DOHH2 (cell line): ENCODE data around the gene TBPL1.

Source experiments
- H3F3A ChIP-seq: fragments of 200-600 bp; sonication (generic), shearing (Covaris generic); 2 replicates; pipeline ENCODE4 v1.6.0; 2016; ENCODE audit warnings: antibody characterized with exemption, mild to moderate bottlenecking; ENCODE audit not compliant: control insufficient read depth, insufficient read depth
- H3K27ac ChIP-seq: fragments of 200-600 bp; sonication (generic); 2 replicates; pipeline ENCODE4 v1.5.1; 2014; ENCODE audit warnings: low read depth, mild to moderate bottlenecking, low read length, moderate library complexity
- H3K27me3 ChIP-seq: fragments of 200-600 bp; sonication (generic); 2 replicates; pipeline ENCODE4 v1.6.1; 2014; ENCODE audit warnings: mild to moderate bottlenecking, low read length, mixed read lengths; ENCODE audit not compliant: control insufficient read depth
- H3K36me3 ChIP-seq: fragments of 200-600 bp; sonication (generic); 2 replicates; pipeline ENCODE4 v1.6.1; 2014; ENCODE audit warnings: mild to moderate bottlenecking, low read length, moderate library complexity, mixed read lengths; ENCODE audit not compliant: control insufficient read depth
- H3K4me1 ChIP-seq: fragments of 200-600 bp; sonication (generic); 2 replicates; pipeline ENCODE4 v1.6.1; 2014; ENCODE audit warnings: mild to moderate bottlenecking, low read length, mixed read lengths; ENCODE audit not compliant: control insufficient read depth
- H3K4me2 ChIP-seq: fragments of 200-600 bp; sonication (generic); 2 replicates; pipeline ENCODE4 v1.6.0; 2014; ENCODE audit warnings: mild to moderate bottlenecking, low read length, moderate library complexity
- H3K4me3 ChIP-seq: fragments of 200-600 bp; sonication (generic); 2 replicates; pipeline ENCODE4 v1.5.1; 2014; ENCODE audit warnings: mild to moderate bottlenecking, low read length, mixed read lengths
- H3K79me2 ChIP-seq: fragments of 200-600 bp; sonication (generic); 2 replicates; pipeline ENCODE4 v1.6.1; 2014; ENCODE audit warnings: mild to moderate bottlenecking, low read length, mixed read lengths; ENCODE audit not compliant: control insufficient read depth
- H3K9me2 ChIP-seq: fragments of 200-600 bp; sonication (generic); replicated peaks from 2 replicates; pipeline ENCODE4 v1.6.1; 2014; ENCODE audit warnings: mild to moderate bottlenecking, low read length, mixed read lengths; ENCODE audit not compliant: control insufficient read depth
- H3K9me3 ChIP-seq: fragments of 200-600 bp; sonication (generic); 2 replicates; pipeline ENCODE4 v1.6.1; 2014; ENCODE audit warnings: antibody characterized with exemption, low read length, mixed read lengths; ENCODE audit not compliant: control insufficient read depth, insufficient read depth
- H4K20me1 ChIP-seq: fragments of 200-600 bp; sonication (generic); 2 replicates; pipeline ENCODE4 v1.6.0; 2014; ENCODE audit warnings: low read depth, mild to moderate bottlenecking, antibody characterized with exemption, low read length, moderate library complexity; ENCODE audit not compliant: control insufficient read depth, insufficient read depth
- CTCF ChIP-seq: fragments of 200-600 bp; sonication (generic); IDR thresholded peaks from one replicate; pipeline ENCODE4 v1.5.1; 2014; ENCODE audit warnings: antibody characterized with exemption, mild to moderate bottlenecking, low read depth, low read length; ENCODE audit not compliant: poor library complexity, severe bottlenecking
- EZH2phosphoT487 ChIP-seq: fragments of 200-600 bp; sonication (generic); IDR thresholded peaks from 2 replicates; pipeline ENCODE4 v1.6.1; 2017; ENCODE audit warnings: borderline replicate concordance, mild to moderate bottlenecking, antibody characterized with exemption, low read length, moderate library complexity, mixed read lengths

Gene TBPL1

DNA sequence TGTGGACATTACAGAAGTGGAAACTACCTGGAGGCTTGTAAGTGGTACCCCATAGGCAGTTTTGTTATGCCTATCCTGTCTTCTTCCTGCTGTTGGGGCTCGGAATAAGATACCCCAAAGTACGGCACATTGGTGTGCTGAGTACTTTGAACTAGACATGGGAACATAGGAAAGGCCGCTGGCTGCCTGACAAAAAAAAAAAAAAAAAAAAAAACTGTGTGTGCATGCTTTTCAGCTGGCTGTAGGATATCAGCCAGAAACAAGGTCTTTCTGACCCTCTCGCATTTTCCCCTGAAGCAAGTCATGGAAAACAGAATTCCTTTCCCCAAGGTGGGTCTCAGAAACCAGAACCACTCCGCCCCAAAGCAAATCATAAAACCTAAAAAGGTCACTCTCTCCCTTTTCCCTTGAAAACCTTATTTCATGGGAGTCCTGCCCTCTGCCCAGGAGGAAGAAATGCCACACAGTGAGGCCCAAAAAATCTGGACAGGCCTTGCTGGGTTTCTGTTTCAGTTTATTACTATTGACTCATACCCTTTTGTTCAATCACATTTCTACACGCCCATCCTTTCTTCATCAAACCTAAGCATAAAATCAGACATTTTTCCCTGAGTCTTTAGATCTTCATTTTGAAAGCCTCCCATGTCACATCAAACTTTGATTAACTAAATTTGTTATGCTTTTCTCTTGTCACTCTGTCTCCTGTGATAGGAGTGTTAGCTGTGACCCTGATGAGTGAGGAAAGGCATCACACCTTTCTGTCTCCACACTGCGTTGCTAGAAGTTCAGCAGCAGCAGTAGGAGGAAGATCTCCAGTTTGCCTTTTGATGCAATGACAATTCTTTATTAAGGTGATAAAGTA, 82.2 kb downstream of the TBPL1 start:
- Histone ChIP-seq H4K20me1 (no peaks in the 10 kb centered on the region), H3K27me3 (no peaks in the 10 kb centered on the region), H3K27ac (no peak overlapping the region), H3K9me2 (no peaks in the 10 kb centered on the region), H3K4me1 (peaks cover 13% of the 10 kb centered on the region), H3K4me2 (no peak overlapping the region), H3K9me3 (no peaks in the 10 kb centered on the region), H3K36me3 (no peaks in the 10 kb centered on the region), H3K4me3 (no peak overlapping the region), H3F3A (no peaks in the 10 kb centered on the region), H3K79me2 (no peaks in the 10 kb centered on the region)
- TF ChIP-seq EZH2phosphoT487 (no peak), CTCF (no peak)

DNA sequence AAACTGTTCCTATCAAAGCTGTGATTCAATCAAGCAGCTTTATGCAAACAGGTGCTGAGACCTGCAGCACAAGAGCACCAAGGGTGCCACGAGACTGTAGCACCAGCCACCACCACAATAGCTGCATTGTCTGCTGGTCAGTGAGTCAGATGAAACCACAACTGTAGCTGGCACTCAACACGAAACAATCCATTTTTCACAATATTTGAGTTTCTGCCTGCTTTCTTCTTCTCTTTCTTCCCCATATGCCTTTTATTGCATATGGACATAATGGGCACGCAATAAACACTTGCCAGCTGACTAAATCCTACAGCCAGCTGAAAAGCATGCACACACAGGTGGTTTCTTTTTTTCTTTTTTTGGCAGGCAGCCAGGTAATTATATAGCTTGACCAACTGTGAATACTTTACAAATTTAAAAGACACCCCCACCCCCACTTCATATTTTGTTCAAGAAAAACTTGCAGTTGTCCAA, 82.8 kb downstream of the TBPL1 start:
- no peaks in the 10 kb centered on the region for H3K36me3 ChIP-seq
- no peaks in the 10 kb centered on the region for H3K9me2 ChIP-seq
- no peak overlapping the region for H3K4me3 ChIP-seq
- H3K27ac ChIP-seq: no peak overlapping the region
- no peaks in the 10 kb centered on the region for H3F3A ChIP-seq
- H3K4me1 ChIP-seq: peaks cover 13% of the 10 kb centered on the region
- TF ChIP-seq EZH2phosphoT487 (no peak), CTCF (no peak)
- no peaks in the 10 kb centered on the region for H3K9me3 ChIP-seq
- H3K4me2 ChIP-seq: no peak overlapping the region
- H3K79me2 ChIP-seq: no peaks in the 10 kb centered on the region
- no peaks in the 10 kb centered on the region for H4K20me1 ChIP-seq
- H3K27me3 ChIP-seq: no peaks in the 10 kb centered on the region

DNA sequence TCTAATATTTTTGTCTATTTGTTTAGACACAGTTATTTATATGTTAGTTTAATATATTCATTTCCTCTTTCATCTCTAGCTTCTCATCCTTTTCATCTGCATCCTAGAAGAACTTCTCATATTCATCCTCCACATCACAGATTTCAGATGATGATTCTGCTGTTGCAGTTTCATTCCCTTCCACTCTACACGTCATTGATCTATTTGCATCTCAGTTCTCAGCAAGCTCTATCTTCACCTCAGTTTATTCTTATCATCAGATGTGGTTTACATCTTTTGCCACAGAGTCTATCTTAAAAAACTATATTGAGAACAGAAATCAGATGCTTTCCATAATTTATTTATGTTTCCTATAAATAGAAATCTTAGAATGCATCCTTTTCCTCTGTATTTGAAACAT, 86.1 kb downstream of the TBPL1 start:
- no peaks in the 10 kb centered on the region for H4K20me1 ChIP-seq
- no peak overlapping the region for H3K4me3 ChIP-seq
- H3F3A ChIP-seq: no peaks in the 10 kb centered on the region
- H3K4me2 ChIP-seq: no peak overlapping the region
- H3K79me2 ChIP-seq: no peaks in the 10 kb centered on the region
- no peaks in the 10 kb centered on the region for H3K9me3 ChIP-seq
- TF ChIP-seq EZH2phosphoT487 (no peak), CTCF (no peak)
- H3K27ac ChIP-seq: no peak overlapping the region
- H3K4me1 ChIP-seq: peaks cover 13% of the 10 kb centered on the region
- H3K27me3 ChIP-seq: no peaks in the 10 kb centered on the region
- H3K36me3 ChIP-seq: no peaks in the 10 kb centered on the region
- no peaks in the 10 kb centered on the region for H3K9me2 ChIP-seq
